ENCODE data around the gene DUSP22.

DNA sequence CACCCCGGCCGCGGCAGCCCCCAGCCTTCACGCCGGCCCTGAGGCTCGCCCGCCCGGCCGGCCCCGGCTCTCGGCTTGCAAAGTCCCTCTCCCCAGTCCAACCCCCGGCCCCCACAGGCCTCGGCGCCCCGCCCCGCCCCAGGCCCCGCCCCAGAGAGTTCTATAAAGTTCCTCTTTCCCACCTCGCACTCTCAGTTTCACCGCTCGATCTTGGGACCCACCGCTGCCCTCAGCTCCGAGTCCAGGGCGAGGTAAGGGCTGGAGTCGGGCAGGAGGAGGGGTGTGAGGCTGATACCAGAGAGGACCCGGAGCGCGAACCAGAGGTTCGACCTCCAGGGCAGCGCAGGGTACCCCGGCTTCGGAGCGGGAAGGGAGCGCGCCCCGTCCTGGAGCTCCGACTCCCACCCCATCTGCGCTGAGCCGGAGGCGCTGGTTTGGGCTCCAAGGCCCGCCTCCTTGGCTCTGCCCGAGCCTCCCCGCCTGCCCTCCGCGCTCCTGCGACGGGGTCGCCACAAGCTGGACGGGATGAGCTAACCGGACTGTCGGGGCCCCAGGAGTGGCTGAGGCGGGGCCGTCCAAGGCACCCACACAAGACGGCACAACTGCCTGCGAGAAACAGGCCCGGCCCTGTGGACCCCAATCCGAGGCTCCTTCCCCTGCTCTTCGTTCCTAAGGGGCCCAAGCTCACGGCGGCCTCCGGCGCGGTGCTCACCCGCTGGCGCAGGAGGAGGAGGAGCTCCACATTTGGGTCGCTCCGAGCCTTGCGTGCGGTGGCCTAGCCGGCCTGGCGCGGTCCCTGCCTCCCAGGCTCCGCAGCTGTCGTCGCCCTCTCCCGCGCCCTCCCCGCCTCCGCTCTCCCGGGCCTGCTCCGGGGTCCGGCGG lies 99.5 kb downstream of the DUSP22 start, which contains the start of gene IRF4:
- TF ChIP-seq TAF1 (IDR thresholded peaks at IDR 0.05; ENCODE audit: control insufficient read depth, extremely low read depth, insufficient read depth, low read length, severe bottlenecking) (no peak), HMG20A (CRISPR knock-in tag; conservative IDR thresholded peaks at IDR 0.05) (no peak), FOXM1 (IDR thresholded peaks at IDR 0.05; ENCODE audit: low read depth) (no peak), FOXM1 (CRISPR knock-in tag; IDR thresholded peaks at IDR 0.05; ENCODE audit: low read depth) (no peak), SMC3 (conservative IDR thresholded peaks at IDR 0.05; ENCODE audit: insufficient read depth, low read depth, low read length) (no peak), NFE2L1 (tag; IDR thresholded peaks at IDR 0.05; ENCODE audit: borderline replicate concordance, low read depth) (no peak), GATAD2B (IDR thresholded peaks at IDR 0.05; ENCODE audit: borderline replicate concordance) (no peak)
- TF ChIP-seq, protein P1, sequence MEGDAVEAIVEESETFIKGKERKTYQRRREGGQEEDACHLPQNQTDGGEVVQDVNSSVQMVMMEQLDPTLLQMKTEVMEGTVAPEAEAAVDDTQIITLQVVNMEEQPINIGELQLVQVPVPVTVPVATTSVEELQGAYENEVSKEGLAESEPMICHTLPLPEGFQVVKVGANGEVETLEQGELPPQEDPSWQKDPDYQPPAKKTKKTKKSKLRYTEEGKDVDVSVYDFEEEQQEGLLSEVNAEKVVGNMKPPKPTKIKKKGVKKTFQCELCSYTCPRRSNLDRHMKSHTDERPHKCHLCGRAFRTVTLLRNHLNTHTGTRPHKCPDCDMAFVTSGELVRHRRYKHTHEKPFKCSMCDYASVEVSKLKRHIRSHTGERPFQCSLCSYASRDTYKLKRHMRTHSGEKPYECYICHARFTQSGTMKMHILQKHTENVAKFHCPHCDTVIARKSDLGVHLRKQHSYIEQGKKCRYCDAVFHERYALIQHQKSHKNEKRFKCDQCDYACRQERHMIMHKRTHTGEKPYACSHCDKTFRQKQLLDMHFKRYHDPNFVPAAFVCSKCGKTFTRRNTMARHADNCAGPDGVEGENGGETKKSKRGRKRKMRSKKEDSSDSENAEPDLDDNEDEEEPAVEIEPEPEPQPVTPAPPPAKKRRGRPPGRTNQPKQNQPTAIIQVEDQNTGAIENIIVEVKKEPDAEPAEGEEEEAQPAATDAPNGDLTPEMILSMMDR (IDR thresholded peaks at IDR 0.05 in 2 of 3, conservative IDR thresholded peaks at IDR 0.05 in 1 of 3; ENCODE audit: insufficient read depth in 2 of 3, low read depth in 1 of 3, low read length in 3 of 3), result no peak
- TF ChIP-seq, protein P2, sequence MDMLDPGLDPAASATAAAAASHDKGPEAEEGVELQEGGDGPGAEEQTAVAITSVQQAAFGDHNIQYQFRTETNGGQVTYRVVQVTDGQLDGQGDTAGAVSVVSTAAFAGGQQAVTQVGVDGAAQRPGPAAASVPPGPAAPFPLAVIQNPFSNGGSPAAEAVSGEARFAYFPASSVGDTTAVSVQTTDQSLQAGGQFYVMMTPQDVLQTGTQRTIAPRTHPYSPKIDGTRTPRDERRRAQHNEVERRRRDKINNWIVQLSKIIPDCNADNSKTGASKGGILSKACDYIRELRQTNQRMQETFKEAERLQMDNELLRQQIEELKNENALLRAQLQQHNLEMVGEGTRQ (CRISPR knock-in tag; IDR thresholded peaks at IDR 0.05), result no peak
- TF ChIP-seq, protein P3, sequence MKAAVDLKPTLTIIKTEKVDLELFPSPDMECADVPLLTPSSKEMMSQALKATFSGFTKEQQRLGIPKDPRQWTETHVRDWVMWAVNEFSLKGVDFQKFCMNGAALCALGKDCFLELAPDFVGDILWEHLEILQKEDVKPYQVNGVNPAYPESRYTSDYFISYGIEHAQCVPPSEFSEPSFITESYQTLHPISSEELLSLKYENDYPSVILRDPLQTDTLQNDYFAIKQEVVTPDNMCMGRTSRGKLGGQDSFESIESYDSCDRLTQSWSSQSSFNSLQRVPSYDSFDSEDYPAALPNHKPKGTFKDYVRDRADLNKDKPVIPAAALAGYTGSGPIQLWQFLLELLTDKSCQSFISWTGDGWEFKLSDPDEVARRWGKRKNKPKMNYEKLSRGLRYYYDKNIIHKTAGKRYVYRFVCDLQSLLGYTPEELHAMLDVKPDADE (conservative IDR thresholded peaks at IDR 0.05; ENCODE audit: control insufficient read depth, low read depth, low read length), result no peak
